GM21367 (cell line): Measurements from ENCODE around the gene TMEM126A.
A peak's percentile ranks its signal among the peaks of the same experiment; 100 is the strongest.
"Not testable (repeated sequence)": the region's sequence is repeated elsewhere in the genome, so short reads cannot be mapped to it uniquely, and the experiment has no call there.

ENCODE experiments used
- ATAC-seq: cut with Tn5 transposase; IDR thresholded peaks from one replicate; pipeline ENCODE4 v1.9.1; 2021; ENCODE audit not compliant: unreplicated experiment

TMEM126A gene

GRCh38 chr11:85656777-85657176 lies 9.0 kb downstream of the TMEM126A start:
- ATAC-seq: no peak

GRCh38 chr11:85658180-85658579 lies 10.4 kb downstream of the TMEM126A start:
- ATAC-seq: no peak

GRCh38 chr11:85661972-85662664 lies 14.4 kb downstream of the TMEM126A start:
- no peak for ATAC-seq

- ATAC-seq: no peak
These were observed 15.4 kb downstream of the TMEM126A start for GRCh38 chr11:85663080-85663752.

GRCh38 chr11:85663753-85664614 lies 16.2 kb downstream of the TMEM126A start:
- ATAC-seq: peak; percentile 58

GRCh38 chr11:85664615-85665481 lies 17.1 kb downstream of the TMEM126A start, which contains the start of gene CREBZF:
TSS of gene CREBZF (minus strand) at chr11:85665129. CDS start at chr11:85664875, 254 bp downstream.
- peak; percentile 93 for ATAC-seq

GRCh38 chr11:85665733-85666132 lies 18.0 kb downstream of the TMEM126A start:
- ATAC-seq: no peak

GRCh38 chr11:85666687-85667086 lies 18.9 kb downstream of the TMEM126A start:
- no peak for ATAC-seq

GRCh38 chr11:85668157-85668556 lies 20.4 kb downstream of the TMEM126A start:
- no peak for ATAC-seq

GRCh38 chr11:85670949-85671663 lies 23.3 kb downstream of the TMEM126A start:
- not testable (repeated sequence) for ATAC-seq

GRCh38 chr11:85672105-85672902 lies 24.5 kb downstream of the TMEM126A start:
- ATAC-seq: no peak

- ATAC-seq: no peak
These were observed 25.6 kb downstream of the TMEM126A start for GRCh38 chr11:85673393-85673792.

GRCh38 chr11:85679576-85679975 lies 31.8 kb downstream of the TMEM126A start:
- ATAC-seq: no peak

- no peak for ATAC-seq
These were observed 33.1 kb downstream of the TMEM126A start for GRCh38 chr11:85680897-85681296.

- ATAC-seq: peak; percentile 80
These were observed 34.9 kb downstream of the TMEM126A start for GRCh38 chr11:85682330-85683305.

GRCh38 chr11:85685125-85685819 lies 37.5 kb downstream of the TMEM126A start:
- no peak for ATAC-seq

- no peak for ATAC-seq
These were observed 38.2 kb downstream of the TMEM126A start, which contains the start of gene CCDC89 for GRCh38 chr11:85685820-85686459. TSS of gene CCDC89 (minus strand) at chr11:85686195. CDS start at chr11:85686130, 65 bp downstream.
